ENCODE results near the gene RGMA. TPM values are rescaled to one million over a fixed set of nuclear protein-coding genes. Genes with fewer than 3 reads are reported as not detected.
A peak's percentile ranks its signal among the peaks of the same experiment; 100 is the strongest.

Gene RGMA
- total and polyA plus RNA-seq, 10 of the 15 experiments (the other 5 are each of a cell fraction or from before 2014, with no cell fraction given): not detected

GRCh38 chr15:93087825-93088199, 1.2 kb downstream of the RGMA start:
- Histone ChIP-seq H2AFZ (ENCODE audit: control insufficient read depth, low read depth, low read length) (no peak overlapping the region), H3K4me3 (no peak overlapping the region), H3K9ac (ENCODE audit: control insufficient read depth, insufficient read depth, low read length) (no peak overlapping the region)
- TF ChIP-seq, protein P1, sequence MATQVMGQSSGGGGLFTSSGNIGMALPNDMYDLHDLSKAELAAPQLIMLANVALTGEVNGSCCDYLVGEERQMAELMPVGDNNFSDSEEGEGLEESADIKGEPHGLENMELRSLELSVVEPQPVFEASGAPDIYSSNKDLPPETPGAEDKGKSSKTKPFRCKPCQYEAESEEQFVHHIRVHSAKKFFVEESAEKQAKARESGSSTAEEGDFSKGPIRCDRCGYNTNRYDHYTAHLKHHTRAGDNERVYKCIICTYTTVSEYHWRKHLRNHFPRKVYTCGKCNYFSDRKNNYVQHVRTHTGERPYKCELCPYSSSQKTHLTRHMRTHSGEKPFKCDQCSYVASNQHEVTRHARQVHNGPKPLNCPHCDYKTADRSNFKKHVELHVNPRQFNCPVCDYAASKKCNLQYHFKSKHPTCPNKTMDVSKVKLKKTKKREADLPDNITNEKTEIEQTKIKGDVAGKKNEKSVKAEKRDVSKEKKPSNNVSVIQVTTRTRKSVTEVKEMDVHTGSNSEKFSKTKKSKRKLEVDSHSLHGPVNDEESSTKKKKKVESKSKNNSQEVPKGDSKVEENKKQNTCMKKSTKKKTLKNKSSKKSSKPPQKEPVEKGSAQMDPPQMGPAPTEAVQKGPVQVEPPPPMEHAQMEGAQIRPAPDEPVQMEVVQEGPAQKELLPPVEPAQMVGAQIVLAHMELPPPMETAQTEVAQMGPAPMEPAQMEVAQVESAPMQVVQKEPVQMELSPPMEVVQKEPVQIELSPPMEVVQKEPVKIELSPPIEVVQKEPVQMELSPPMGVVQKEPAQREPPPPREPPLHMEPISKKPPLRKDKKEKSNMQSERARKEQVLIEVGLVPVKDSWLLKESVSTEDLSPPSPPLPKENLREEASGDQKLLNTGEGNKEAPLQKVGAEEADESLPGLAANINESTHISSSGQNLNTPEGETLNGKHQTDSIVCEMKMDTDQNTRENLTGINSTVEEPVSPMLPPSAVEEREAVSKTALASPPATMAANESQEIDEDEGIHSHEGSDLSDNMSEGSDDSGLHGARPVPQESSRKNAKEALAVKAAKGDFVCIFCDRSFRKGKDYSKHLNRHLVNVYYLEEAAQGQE (IDR thresholded peaks at IDR 0.05; ENCODE audit: low read depth, low read length): no peak
- TF ChIP-seq PAX5 (IDR thresholded peaks at IDR 0.05; ENCODE audit: borderline replicate concordance, low read depth, low read length): no peak
- TF ChIP-seq FOXK2 (IDR thresholded peaks at IDR 0.05): no peak
- TF ChIP-seq SMC3 (IDR thresholded peaks at IDR 0.05; ENCODE audit: borderline replicate concordance, low read length): peak; percentile 64
- TF ChIP-seq CHD4 (IDR thresholded peaks at IDR 0.05): no peak
- TF ChIP-seq SUPT20H (IDR thresholded peaks at IDR 0.05; ENCODE audit: borderline replicate concordance, control insufficient read depth, low read depth, low read length): no peak
- no peak for TF ChIP-seq FOS (IDR thresholded peaks at IDR 0.05; ENCODE audit: borderline replicate concordance, extremely low read depth, insufficient read length)
- TF ChIP-seq HDGF (IDR thresholded peaks at IDR 0.05): no peak
- TF ChIP-seq RUNX3 (IDR thresholded peaks at IDR 0.05; ENCODE audit: low read length): no peak
- no peak for TF ChIP-seq ZNF384 (IDR thresholded peaks at IDR 0.05; ENCODE audit: borderline replicate concordance, low read depth, low read length)
- TF ChIP-seq POU2F2 (IDR thresholded peaks at IDR 0.05; ENCODE audit: borderline replicate concordance, low read depth, low read length): no peak
- peak; percentile 68 for TF ChIP-seq RAD21 (IDR thresholded peaks at IDR 0.05; ENCODE audit: insufficient read depth, low read depth, low read length)
- no peak for TF ChIP-seq TARDBP (IDR thresholded peaks at IDR 0.05; ENCODE audit: borderline replicate concordance)
- TF ChIP-seq HDAC2 (IDR thresholded peaks at IDR 0.05): no peak
- no peak for TF ChIP-seq EGR1 (IDR thresholded peaks at IDR 0.05; ENCODE audit: borderline replicate concordance in 1 of 2, low read depth in 2 of 2, low read length in 2 of 2)
- no peak for TF ChIP-seq SIN3A (IDR thresholded peaks at IDR 0.05; ENCODE audit: low read depth, low read length)
- TF ChIP-seq NBN (IDR thresholded peaks at IDR 0.05): no peak
- TF ChIP-seq PKNOX1 (IDR thresholded peaks at IDR 0.05): no peak
- TF ChIP-seq ZZZ3 (IDR thresholded peaks at IDR 0.05; ENCODE audit: control insufficient read depth, insufficient read length, low read depth): no peak
- no peak for TF ChIP-seq BACH1 (IDR thresholded peaks at IDR 0.05; ENCODE audit: borderline replicate concordance)
- peak; percentile 74 to 83 (median 83) for TF ChIP-seq CTCF (IDR thresholded peaks at IDR 0.05 in 2 of 3, conservative IDR thresholded peaks at IDR 0.05 in 1 of 3; ENCODE audit: control insufficient read depth in 2 of 3, extremely low read depth in 1 of 3, insufficient read depth in 1 of 3, low read depth in 3 of 3, low read length in 3 of 3)

More at GRCh38 chr15:93087825-93088199, 1.2 kb downstream of the RGMA start:
- WGBS (ENCODE audit: insufficient coverage, insufficient replicate concordance, low lambda C conversion rate, missing lambda C conversion rate): 0% methylated on average over 14 of the region's 14 CpGs
- peak; percentile 87 for ATAC-seq
- H3K27me3 ChIP-seq (replicated peaks in 1 of 2; ENCODE audit: control insufficient read depth in 2 of 2, insufficient read depth in 2 of 2, low read length in 1 of 2): peaks cover 8 to 11% of the 10 kb centered on the region in 2 experiments
- H3K27ac ChIP-seq (ENCODE audit: control insufficient read depth, insufficient read depth): no peak overlapping the region
- CTCF ChIA-PET: interaction anchor here (0.5 to 2.4 kb wide), 20 partner anchors 10 to 1841 kb away, joined by 3 to 23 read pairs (median 4); no protein-coding TSS in a partner anchor
- FAIRE-seq: peak; percentile 56
- BruUV-seq (replicated peaks): no TSS peak
- POLR2A ChIA-PET: no interaction called here
- in situ Hi-C loops (cut with MboI): no loop called here
- H3K4me2 ChIP-seq (ENCODE audit: control insufficient read depth, insufficient read depth): 0 out of 2 replicates have a peak overlapping the region, but pooled peaks have one; percentile 32
- H3K36me3 ChIP-seq (ENCODE audit: control insufficient read depth in 2 of 2, insufficient read depth in 2 of 2, low read length in 1 of 2): no peaks in the 10 kb centered on the region
- no peaks in the 10 kb centered on the region for H3K9me3 ChIP-seq (replicated peaks; ENCODE audit: control insufficient read depth, insufficient read depth, low read length)
- no peaks in the 10 kb centered on the region; the same call in 1 of the 2 replicates for H3K4me1 ChIP-seq (ENCODE audit: control insufficient read depth, insufficient read depth, low read length)
- H4K20me1 ChIP-seq (ENCODE audit: control insufficient read depth, insufficient read depth): no peaks in the 10 kb centered on the region
- intact Hi-C loops (cut with micrococcal nuclease; ENCODE audit: unreplicated experiment): no loop called here
- SMC1A ChIA-PET (ENCODE audit: uncharacterized antibody, unreplicated experiment): interaction anchor here (0.7 to 1.2 kb wide), 3 partner anchors 10 to 1032 kb away, joined by 3 to 8 read pairs (median 3); no protein-coding TSS in a partner anchor
- no peaks in the 10 kb centered on the region for H3K79me2 ChIP-seq (ENCODE audit: control insufficient read depth, insufficient read depth, low read length)
- peak; percentile 15 for DNase-seq (ENCODE audit: low read depth, low spot score)
- RAD21 ChIA-PET (ENCODE audit: unreplicated experiment): interaction anchor here (0.6 to 2.0 kb wide), 7 partner anchors 13 to 1032 kb away, joined by 3 to 14 read pairs (median 3); no protein-coding TSS in a partner anchor

Data from GM12878 (cell line).